H1 (cell line): ENCODE measurements around the gene POLR3F. TPM values are rescaled to one million over a fixed set of nuclear protein-coding genes. Genes with fewer than 3 reads are reported as not detected.

Experiments used
- CHD2 ChIP-seq: IDR thresholded peaks from 2 replicates; pipeline ENCODE4 v1.6.1; 2012; ENCODE audit warnings: low read length, improper control_type of control experiment
- CTBP2 ChIP-seq: IDR thresholded peaks from 2 replicates; pipeline ENCODE4 v1.7.0; 2011; ENCODE audit warnings: borderline replicate concordance, mild to moderate bottlenecking, moderate library complexity, mixed read lengths, low read length; ENCODE audit not compliant: insufficient read depth, insufficient read length
- PHF8 ChIP-seq: fragments of 200-600 bp; sonication (generic); conservative IDR thresholded peaks from 2 replicates; pipeline ENCODE4 v1.7.1; 2012; ENCODE audit warnings: low read depth, mild to moderate bottlenecking, inconsistent platforms, low read length, moderate library complexity
- polyA plus RNA-seq, 7 experiments: library from polyadenylated mRNA; depleted of rRNA in 3 of 7; stranded (reverse) in 5 of 7; unstranded in 2 of 7; fragments of >200 nt in 5 of 7; fragments of 200-250 nt in 2 of 7; gene quantifications; 1 replicate in 5 of 7; 2 replicates in 1 of 7; 4 replicates in 1 of 7; pipeline versions ENCODE4 v1.2.1 to v1.2.3, GENCODE V29; 2011 to 2013; ENCODE audit warnings: missing spikeins in 2 of 7, mixed read lengths in 2 of 7
- total RNA-seq: library from RNA; stranded (reverse); fragmentation: NEBNext Ultra II Directional; extraction: Animal tissue kit (Norgen Biotek cat#: 25700); gene quantifications from 2 replicates; pipeline ENCODE4 v1.2.1, GENCODE V29; 2021

Gene POLR3F
- total and polyA plus RNA-seq, 2 of the 8 experiments (the other 6 are each of a cell fraction or from before 2014, with no cell fraction given): 5.7 to 14.0 TPM

DNA sequence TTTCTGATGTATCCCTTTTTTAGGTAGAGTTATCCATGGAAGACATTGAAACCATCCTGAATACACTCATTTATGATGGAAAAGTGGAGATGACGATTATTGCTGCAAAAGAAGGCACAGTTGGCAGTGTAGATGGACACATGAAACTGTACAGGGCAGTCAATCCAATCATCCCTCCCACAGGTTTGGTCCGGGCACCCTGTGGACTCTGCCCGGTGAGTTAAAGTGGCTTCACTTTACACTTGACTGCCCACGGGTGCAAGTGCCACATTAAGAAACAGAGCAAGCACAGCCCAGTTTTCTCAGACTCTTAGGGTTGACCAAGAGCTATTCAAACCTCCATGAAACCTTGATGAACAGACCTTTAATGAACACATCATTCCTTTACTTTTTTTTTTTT, 14.4 kb downstream of the POLR3F start (continued):
- TF ChIP-seq CTBP2 (no peak), CHD2 (no peak), PHF8 (no peak)
